OCI-LY7 (cell line): Measurements from ENCODE around the gene CUBN. TPM values are rescaled to one million over a fixed set of nuclear protein-coding genes. Genes with fewer than 3 reads are reported as not detected.

Experiments
- BruUV-seq: library from RNA; stranded (reverse); fragments of 400-500 nt; replicated peaks from 2 replicates; lab custom pipeline; 2021; lab: Mats Ljungman, UMichigan
- CTCF ChIA-PET: fragments of 300-600 bp; sonication (Branson Sonifier 250); formaldehyde crosslinking; loops from one replicate; lab custom pipeline; 2022; ENCODE audit warnings: antibody characterized with exemption; ENCODE audit not compliant: unreplicated experiment; lab: Charles Lee
- POLR2A ChIA-PET: fragments of 300-600 bp; sonication (Branson Sonifier 250); formaldehyde crosslinking; loops from one replicate; lab custom pipeline; 2022; ENCODE audit warnings: antibody characterized with exemption; lab: Charles Lee
- DNase-seq: peaks from one replicate; pipeline ENCODE4 v3.0.0-alpha.2; 2015; ENCODE audit warnings: low spot score
- H2AFZ ChIP-seq: fragments of 200-600 bp; sonication (generic), shearing (Covaris generic); 2 replicates; pipeline ENCODE4 v1.6.1; 2014; ENCODE audit warnings: mild to moderate bottlenecking, antibody characterized with exemption, low read length, moderate library complexity
- H3K27ac ChIP-seq: fragments of 200-600 bp; sonication (generic); 2 replicates; pipeline ENCODE4 v1.5.1; 2014; ENCODE audit warnings: mixed run types, low read depth, mild to moderate bottlenecking, moderate library complexity, low read length, inconsistent platforms; ENCODE audit not compliant: poor library complexity, severe bottlenecking
- H3K36me3 ChIP-seq: fragments of 200-600 bp; sonication (generic); 2 replicates; pipeline ENCODE4 v1.6.1; 2014; ENCODE audit warnings: mild to moderate bottlenecking, antibody characterized with exemption, low read length, moderate library complexity, mixed read lengths; ENCODE audit not compliant: insufficient read depth
- H3K4me1 ChIP-seq: fragments of 200-600 bp; sonication (generic); 2 replicates; pipeline ENCODE4 v1.5.1; 2014; ENCODE audit warnings: mild to moderate bottlenecking, low read length; ENCODE audit not compliant: insufficient read depth, poor library complexity, severe bottlenecking
- H3K4me2 ChIP-seq: fragments of 200-600 bp; sonication (generic); 2 replicates; pipeline ENCODE4 v1.6.1; 2014; ENCODE audit warnings: mild to moderate bottlenecking, low read length
- H3K4me3 ChIP-seq: fragments of 200-600 bp; sonication (generic); 2 replicates; pipeline ENCODE4 v1.5.1; 2014; ENCODE audit warnings: mild to moderate bottlenecking, low read depth, low read length; ENCODE audit not compliant: poor library complexity, severe bottlenecking
- H3K79me2 ChIP-seq: fragments of 200-600 bp; sonication (generic); 2 replicates; pipeline ENCODE4 v1.6.1; 2016; ENCODE audit warnings: low read depth, mild to moderate bottlenecking, low read length, moderate library complexity, mixed read lengths; ENCODE audit not compliant: insufficient read depth
- H3K9me2 ChIP-seq: fragments of 200-600 bp; sonication (generic); 2 replicates; pipeline ENCODE4 v1.6.1; 2016; ENCODE audit warnings: mild to moderate bottlenecking, low read length, mixed read lengths; ENCODE audit not compliant: insufficient read depth
- H3K9me3 ChIP-seq: fragments of 200-600 bp; sonication (generic); 2 replicates; pipeline ENCODE4 v1.6.1; 2014; ENCODE audit warnings: mild to moderate bottlenecking, mixed run types, low read length, mixed read lengths
- H4K20me1 ChIP-seq: fragments of 200-600 bp; sonication (generic); 2 replicates; pipeline ENCODE4 v1.6.1; 2014; ENCODE audit warnings: mild to moderate bottlenecking, antibody characterized with exemption, low read length, moderate library complexity, mixed read lengths; ENCODE audit not compliant: insufficient read depth
- EZH2phosphoT487 ChIP-seq: fragments of 200-600 bp; sonication (generic); IDR thresholded peaks from 2 replicates; pipeline ENCODE4 v1.6.1; 2018; ENCODE audit warnings: low read depth, borderline replicate concordance, mild to moderate bottlenecking, mixed run types, antibody characterized with exemption, low read length, moderate library complexity, mixed read lengths
- intact Hi-C: fragments of 100-400 bp; cut with micrococcal nuclease; formaldehyde crosslinking; loops from one replicate; pipeline ENCODE4 v1.10.0; 2022; ENCODE audit not compliant: unreplicated experiment
- total RNA-seq, 2 experiments: library from RNA; depleted of rRNA in 1 of 2; stranded (reverse); fragments of >200 nt in 1 of 2; shearing (Covaris generic) in 1 of 2; gene quantifications; 2 replicates each; pipeline ENCODE4 v1.2.3, GENCODE V29; 2014 to 2022
- TF ChIP-seq, protein P1 (sequence below): fragments of 200-600 bp; sonication (generic); conservative IDR thresholded peaks from 2 replicates; pipeline ENCODE4 v1.5.1; 2014; ENCODE audit warnings: mild to moderate bottlenecking, antibody characterized with exemption, low read length, moderate library complexity, mixed read lengths

CUBN gene
- total RNA-seq, 2 experiments from 2014 or later, result 0.13 to 0.25 TPM

DNA sequence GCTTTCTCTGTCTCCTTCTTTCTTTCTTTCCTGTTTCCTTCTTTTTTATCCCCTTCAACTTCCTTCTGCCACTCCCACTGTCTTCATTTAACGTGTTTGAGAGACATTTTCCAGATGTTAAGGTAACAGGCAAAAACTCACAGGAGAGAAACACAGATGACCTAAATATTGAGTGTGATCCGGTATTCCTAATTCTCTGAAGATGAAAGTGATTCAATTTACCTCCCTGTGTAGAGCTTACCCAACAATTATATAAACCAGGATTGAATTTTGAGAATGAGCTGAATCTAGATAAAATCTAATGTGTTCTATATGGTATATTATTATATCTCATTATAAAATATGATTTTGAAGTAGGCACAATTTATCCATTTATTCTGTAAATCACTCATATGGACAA, 265.8 kb downstream of the CUBN start:
- H4K20me1 ChIP-seq, result no peaks in the 10 kb centered on the region
- no peaks in the 10 kb centered on the region for H3K36me3 ChIP-seq
- ChIA-PET POLR2A (interaction anchor here (0.6 to 0.8 kb wide), 7 partner anchors 8 to 1068 kb away, joined by 3 to 8 read pairs (median 3); no protein-coding TSS in a partner anchor), CTCF (no interaction called here)
- H3K4me3 ChIP-seq, result no peak overlapping the region
- no TSS peak for BruUV-seq
- H3K4me2 ChIP-seq, result no peak overlapping the region
- intact Hi-C loops, result no loop called here
- no peaks in the 10 kb centered on the region for H3K9me3 ChIP-seq
- H3K9me2 ChIP-seq, result no peaks in the 10 kb centered on the region
- no peak overlapping the region for H3K27ac ChIP-seq
- H2AFZ ChIP-seq, result no peak overlapping the region
- no peaks in the 10 kb centered on the region for H3K4me1 ChIP-seq
- TF ChIP-seq, protein P1, sequence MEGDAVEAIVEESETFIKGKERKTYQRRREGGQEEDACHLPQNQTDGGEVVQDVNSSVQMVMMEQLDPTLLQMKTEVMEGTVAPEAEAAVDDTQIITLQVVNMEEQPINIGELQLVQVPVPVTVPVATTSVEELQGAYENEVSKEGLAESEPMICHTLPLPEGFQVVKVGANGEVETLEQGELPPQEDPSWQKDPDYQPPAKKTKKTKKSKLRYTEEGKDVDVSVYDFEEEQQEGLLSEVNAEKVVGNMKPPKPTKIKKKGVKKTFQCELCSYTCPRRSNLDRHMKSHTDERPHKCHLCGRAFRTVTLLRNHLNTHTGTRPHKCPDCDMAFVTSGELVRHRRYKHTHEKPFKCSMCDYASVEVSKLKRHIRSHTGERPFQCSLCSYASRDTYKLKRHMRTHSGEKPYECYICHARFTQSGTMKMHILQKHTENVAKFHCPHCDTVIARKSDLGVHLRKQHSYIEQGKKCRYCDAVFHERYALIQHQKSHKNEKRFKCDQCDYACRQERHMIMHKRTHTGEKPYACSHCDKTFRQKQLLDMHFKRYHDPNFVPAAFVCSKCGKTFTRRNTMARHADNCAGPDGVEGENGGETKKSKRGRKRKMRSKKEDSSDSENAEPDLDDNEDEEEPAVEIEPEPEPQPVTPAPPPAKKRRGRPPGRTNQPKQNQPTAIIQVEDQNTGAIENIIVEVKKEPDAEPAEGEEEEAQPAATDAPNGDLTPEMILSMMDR, result no peak
- no peak for TF ChIP-seq EZH2phosphoT487
- H3K79me2 ChIP-seq, result no peaks in the 10 kb centered on the region
- no peak for DNase-seq

DNA sequence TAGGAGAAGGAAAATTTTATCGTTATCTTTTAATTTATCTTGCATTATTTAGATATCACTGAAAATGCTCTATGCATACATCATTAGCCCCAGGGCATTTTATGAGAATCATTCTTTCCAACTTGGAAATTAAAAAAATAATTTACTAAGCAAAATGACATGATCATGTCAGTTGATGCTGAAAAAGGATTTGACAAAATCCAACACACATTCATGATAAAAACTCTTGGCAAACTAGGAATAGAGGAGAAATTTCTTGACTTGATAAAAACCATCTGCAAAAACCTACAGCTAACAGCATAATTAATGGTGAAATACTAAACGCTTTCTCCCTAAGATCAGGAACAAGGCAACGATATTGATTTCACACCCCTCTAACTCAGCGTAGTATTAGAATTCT, 272.2 kb downstream of the CUBN start:
- no peak overlapping the region for H3K4me2 ChIP-seq
- no peak overlapping the region for H3K27ac ChIP-seq
- H3K36me3 ChIP-seq, result no peaks in the 10 kb centered on the region
- no peaks in the 10 kb centered on the region for H4K20me1 ChIP-seq
- no peaks in the 10 kb centered on the region for H3K9me3 ChIP-seq
- no peak for TF ChIP-seq EZH2phosphoT487
- TF ChIP-seq, protein P1, result no peak
- no peak overlapping the region for H2AFZ ChIP-seq
- intact Hi-C loops, result no loop called here
- H3K79me2 ChIP-seq, result no peaks in the 10 kb centered on the region
- H3K4me1 ChIP-seq, result no peaks in the 10 kb centered on the region
- no peaks in the 10 kb centered on the region for H3K9me2 ChIP-seq
- DNase-seq, result no peak
- POLR2A ChIA-PET, result interaction anchor here (0.6 to 1.4 kb wide), 2 partner anchors 13 to 22 kb away, joined by 3 read pairs; no protein-coding TSS in a partner anchor
- no TSS peak for BruUV-seq
- CTCF ChIA-PET, result no interaction called here
- H3K4me3 ChIP-seq, result no peak overlapping the region

DNA sequence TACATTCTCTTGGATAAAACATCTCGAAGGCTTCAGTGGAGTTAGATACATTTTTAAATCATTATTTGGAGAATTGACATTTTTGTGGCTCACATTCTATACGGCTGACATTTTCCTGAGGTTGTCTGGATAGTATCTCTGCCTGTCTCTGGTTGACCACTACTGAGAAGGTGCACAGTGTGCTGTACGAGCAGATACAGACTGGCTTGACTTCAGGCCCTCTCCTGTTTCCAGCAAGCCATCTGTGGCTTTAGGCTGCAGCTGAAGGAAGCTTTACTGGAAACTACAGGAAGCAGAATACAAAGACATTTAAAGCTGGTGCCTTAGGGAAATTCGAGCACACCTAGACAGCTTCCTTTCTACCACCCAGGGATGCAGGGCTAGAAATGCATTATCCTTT, 273.0 kb downstream of the CUBN start:
- Histone ChIP-seq H3K27ac (no peak overlapping the region), H3K9me2 (no peaks in the 10 kb centered on the region), H3K79me2 (no peaks in the 10 kb centered on the region), H3K4me3 (no peak overlapping the region), H4K20me1 (no peaks in the 10 kb centered on the region), H3K9me3 (no peaks in the 10 kb centered on the region), H2AFZ (no peak overlapping the region), H3K4me1 (no peaks in the 10 kb centered on the region), H3K36me3 (no peaks in the 10 kb centered on the region), H3K4me2 (no peak overlapping the region)
- CTCF ChIA-PET, result no interaction called here
- intact Hi-C loops, result no loop called here
- no peak for DNase-seq
- no TSS peak for BruUV-seq
- POLR2A ChIA-PET, result interaction anchor here (0.6 to 1.4 kb wide), 2 partner anchors 12 to 21 kb away, joined by 3 read pairs; no protein-coding TSS in a partner anchor
- TF ChIP-seq, protein P1, result no peak
